BE2C (cell line): ENCODE results near the gene TCAIM.

ENCODE experiments used
- DNase-seq: peaks from one replicate; pipeline ENCODE4 v3.0.0-alpha.2; 2020
- H3K27me3 ChIP-seq: fragments of 250-450 bp; sonication (Bioruptor Pico); 2 replicates; pipeline ENCODE4 v1.5.1; 2020; ENCODE audit warnings: mild to moderate bottlenecking
- H3K36me3 ChIP-seq: fragments of 250-450 bp; sonication (Bioruptor Pico); 2 replicates; pipeline ENCODE4 v1.5.1; 2020; ENCODE audit warnings: mild to moderate bottlenecking
- H3K4me1 ChIP-seq: fragments of 250-450 bp; sonication (Bioruptor Pico); 2 replicates; pipeline ENCODE4 v1.5.1; 2020
- H3K4me3 ChIP-seq: 2 replicates; pipeline ENCODE4 v1.5.1; 2011; ENCODE audit warnings: low read depth, low read length
- H3K9me3 ChIP-seq: fragments of 250-450 bp; sonication (Bioruptor Pico); 2 replicates; pipeline ENCODE4 v1.5.1; 2020
- CTCF ChIP-seq: IDR thresholded peaks from 2 replicates; pipeline ENCODE4 v1.5.1; 2012; ENCODE audit warnings: mild to moderate bottlenecking, low read depth, low read length

Gene TCAIM

GRCh38 chr3:44446929-44447328 is 108.4 kb downstream of the TCAIM start:
- H3K27me3 ChIP-seq: no peaks in the 10 kb centered on the region
- no peak overlapping the region for H3K4me3 ChIP-seq
- no peak for TF ChIP-seq CTCF
- peaks cover 44% of the 10 kb centered on the region for H3K36me3 ChIP-seq
- no peaks in the 10 kb centered on the region for H3K9me3 ChIP-seq
- no peak for DNase-seq
- no peaks in the 10 kb centered on the region for H3K4me1 ChIP-seq

GRCh38 chr3:44451441-44451840 is 112.9 kb downstream of the TCAIM start:
- peaks cover 51% of the 10 kb centered on the region for H3K36me3 ChIP-seq

GRCh38 chr3:44454258-44454657 is 115.7 kb downstream of the TCAIM start:
- TF ChIP-seq CTCF: no peak
- H3K36me3 ChIP-seq: peaks cover 25% of the 10 kb centered on the region
- no peaks in the 10 kb centered on the region for H3K9me3 ChIP-seq
- H3K4me3 ChIP-seq: no peak overlapping the region
- no peaks in the 10 kb centered on the region for H3K4me1 ChIP-seq
- no peaks in the 10 kb centered on the region for H3K27me3 ChIP-seq
- no peak for DNase-seq

More at GRCh38 chr3:44451441-44451840, 112.9 kb downstream of the TCAIM start:
- no peak for DNase-seq
- TF ChIP-seq CTCF: no peak
- H3K9me3 ChIP-seq: no peaks in the 10 kb centered on the region
- no peak overlapping the region for H3K4me3 ChIP-seq
- no peaks in the 10 kb centered on the region for H3K4me1 ChIP-seq
- H3K27me3 ChIP-seq: no peaks in the 10 kb centered on the region

GRCh38 chr3:44455318-44455717 is 116.8 kb downstream of the TCAIM start:
- no peaks in the 10 kb centered on the region for H3K4me1 ChIP-seq
- H3K27me3 ChIP-seq: no peaks in the 10 kb centered on the region
- no peaks in the 10 kb centered on the region for H3K9me3 ChIP-seq
- H3K36me3 ChIP-seq: peaks cover 15% of the 10 kb centered on the region
- no peak for TF ChIP-seq CTCF
- no peak for DNase-seq
- no peak overlapping the region for H3K4me3 ChIP-seq
